Vagina (tissue), 2 donors: Measurements from ENCODE around the gene COL27A1. TPM values are rescaled to one million over a fixed set of nuclear protein-coding genes. Genes with fewer than 3 reads are reported as not detected.

Experiments used
- DNase-seq, 2 donors: peaks; one replicate each; pipeline ENCODE4 v3.0.0-alpha.2; 2017; ENCODE audit errors: extremely low spot score in 2 of 2
- H3K27ac ChIP-seq: fragments of 200-600 bp; sonication (generic); one replicate; pipeline ENCODE4 v1.5.1; 2019
- H3K27me3 ChIP-seq: fragments of 200-600 bp; sonication (generic); one replicate; pipeline ENCODE4 v1.5.1; 2019
- H3K36me3 ChIP-seq, 2 donors: fragments of 200-600 bp; sonication (generic); one replicate each; pipeline ENCODE4 v1.5.1; 2017 to 2019
- H3K4me1 ChIP-seq: fragments of 200-600 bp; sonication (generic); one replicate; pipeline ENCODE4 v1.5.1; 2019
- H3K4me3 ChIP-seq, 2 donors: fragments of 200-600 bp; sonication (generic); 1 replicate in 1 of 2; 2 replicates in 1 of 2; pipeline ENCODE4 v1.5.1; 2016 to 2019
- H3K9me3 ChIP-seq: fragments of 200-600 bp; sonication (generic); one replicate; pipeline ENCODE4 v1.5.1; 2019
- POLR2A ChIP-seq, 2 donors: fragments of 450-650 bp; IDR thresholded peaks; one replicate each; pipeline ENCODE4 v1.6.1; 2017; ENCODE audit warnings: antibody characterized with exemption in 2 of 2, mild to moderate bottlenecking in 2 of 2, moderate library complexity in 2 of 2
- POLR2AphosphoS5 ChIP-seq, 2 donors: sonication (generic); formaldehyde crosslinking; IDR thresholded peaks; one replicate each; pipeline ENCODE4 v1.9.0; 2017; ENCODE audit warnings: antibody characterized with exemption in 2 of 2, mild to moderate bottlenecking in 2 of 2, low read depth in 1 of 2; ENCODE audit not compliant: insufficient read depth in 1 of 2
- intact Hi-C: fragments of 100-400 bp; cut with DNase I; formaldehyde crosslinking; loops from one replicate; pipeline ENCODE4 v1.15.1; 2023
- total RNA-seq: library from RNA; depleted of rRNA; stranded (reverse); fragments of >200 nt; gene quantifications from one replicate; pipeline ENCODE4 v1.2.3, GENCODE V29; 2016
- TF ChIP-seq, protein P1 (sequence below), 3 experiments: fragments of 450-650 bp in 2 of 3; fragments of 200-600 bp in 1 of 3; sonication (generic) in 1 of 3; IDR thresholded peaks; one replicate each; pipeline ENCODE4 v1.5.1; 2017 to 2019; ENCODE audit warnings: antibody characterized with exemption in 3 of 3, mild to moderate bottlenecking in 2 of 3, moderate library complexity in 2 of 3

COL27A1 gene
- total RNA-seq, 1 donor from 2014 or later: 17.2 TPM

DNA sequence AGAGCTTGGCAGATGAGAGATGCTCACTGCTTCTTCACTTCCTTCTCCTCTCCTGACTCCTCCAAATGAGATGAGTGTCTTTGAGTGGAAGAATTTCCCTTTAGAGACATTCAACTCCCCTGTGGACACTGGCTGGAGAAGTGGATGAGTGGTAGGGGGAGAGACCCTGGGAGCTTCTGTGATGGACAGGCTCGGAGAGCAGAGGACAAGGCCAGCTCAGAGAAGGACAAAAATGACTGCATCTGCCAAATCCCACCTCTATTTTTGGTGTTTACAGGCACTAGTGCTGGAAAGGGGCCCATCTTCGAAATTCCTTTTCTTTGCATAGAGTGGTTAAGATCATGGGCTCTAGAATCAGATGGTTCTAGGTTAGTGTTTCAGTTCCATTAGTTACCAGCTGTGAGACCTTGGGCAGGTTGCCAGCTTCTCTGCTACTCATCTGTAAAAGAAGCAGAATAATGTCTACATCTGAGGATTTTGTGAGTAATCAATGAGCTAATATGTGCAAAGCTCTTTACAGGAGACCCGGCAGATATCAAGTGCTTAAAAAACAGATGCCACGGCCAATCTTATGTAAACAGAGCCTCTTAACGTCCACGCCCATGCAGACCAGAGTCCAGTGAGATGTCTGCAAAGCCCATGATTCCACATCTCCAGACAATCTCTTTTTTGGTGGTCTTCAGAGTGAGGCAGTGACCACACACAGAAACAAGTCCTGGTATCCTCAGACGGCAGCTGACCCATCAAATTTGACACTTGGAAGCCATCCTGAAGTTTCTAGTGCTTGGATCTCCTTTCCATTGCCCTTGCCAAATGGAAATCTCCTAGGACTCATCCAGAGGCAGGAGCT lies 13.6 kb upstream of the COL27A1 start:
- TF ChIP-seq POLR2A (IDR thresholded peaks at IDR 0.05): no peak
- TF ChIP-seq POLR2AphosphoS5 (IDR thresholded peaks at IDR 0.05; ENCODE audit: insufficient read depth in 1 of 2, low read depth in 1 of 2): no peak
- TF ChIP-seq, protein P1, sequence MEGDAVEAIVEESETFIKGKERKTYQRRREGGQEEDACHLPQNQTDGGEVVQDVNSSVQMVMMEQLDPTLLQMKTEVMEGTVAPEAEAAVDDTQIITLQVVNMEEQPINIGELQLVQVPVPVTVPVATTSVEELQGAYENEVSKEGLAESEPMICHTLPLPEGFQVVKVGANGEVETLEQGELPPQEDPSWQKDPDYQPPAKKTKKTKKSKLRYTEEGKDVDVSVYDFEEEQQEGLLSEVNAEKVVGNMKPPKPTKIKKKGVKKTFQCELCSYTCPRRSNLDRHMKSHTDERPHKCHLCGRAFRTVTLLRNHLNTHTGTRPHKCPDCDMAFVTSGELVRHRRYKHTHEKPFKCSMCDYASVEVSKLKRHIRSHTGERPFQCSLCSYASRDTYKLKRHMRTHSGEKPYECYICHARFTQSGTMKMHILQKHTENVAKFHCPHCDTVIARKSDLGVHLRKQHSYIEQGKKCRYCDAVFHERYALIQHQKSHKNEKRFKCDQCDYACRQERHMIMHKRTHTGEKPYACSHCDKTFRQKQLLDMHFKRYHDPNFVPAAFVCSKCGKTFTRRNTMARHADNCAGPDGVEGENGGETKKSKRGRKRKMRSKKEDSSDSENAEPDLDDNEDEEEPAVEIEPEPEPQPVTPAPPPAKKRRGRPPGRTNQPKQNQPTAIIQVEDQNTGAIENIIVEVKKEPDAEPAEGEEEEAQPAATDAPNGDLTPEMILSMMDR (IDR thresholded peaks at IDR 0.05): no peak
- Histone ChIP-seq H3K27ac (no peak overlapping the region), H3K4me1 (peaks cover 14% of the 10 kb centered on the region), H3K4me3 (no peak overlapping the region), H3K27me3 (no peaks in the 10 kb centered on the region), H3K9me3 (no peaks in the 10 kb centered on the region), H3K36me3 (no peaks in the 10 kb centered on the region)
- DNase-seq: no peak
- intact Hi-C loops: no loop called here

DNA sequence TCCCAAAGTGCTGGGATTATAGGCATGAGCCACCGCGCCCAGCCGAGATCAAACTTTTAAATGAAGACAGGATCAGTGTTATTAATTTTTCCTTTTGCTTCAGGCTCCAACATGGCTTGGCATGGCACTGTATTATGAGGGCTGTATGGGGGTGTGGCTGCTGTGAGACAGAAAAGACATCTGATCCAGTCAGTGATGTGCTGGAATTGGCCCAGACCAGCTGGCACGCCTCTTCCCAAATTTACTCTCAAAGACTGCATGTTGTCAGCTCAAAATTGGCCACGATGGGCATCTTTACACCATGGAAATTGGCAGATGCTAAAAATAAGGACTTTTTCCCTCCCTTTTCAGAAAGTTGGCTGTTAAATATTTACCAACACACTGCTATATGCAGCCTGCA lies 12.1 kb upstream of the COL27A1 start:
- intact Hi-C loops: no loop called here
- Histone ChIP-seq H3K9me3 (no peaks in the 10 kb centered on the region), H3K36me3 (no peaks in the 10 kb centered on the region), H3K27me3 (no peaks in the 10 kb centered on the region), H3K27ac (no peak overlapping the region), H3K4me1 (peaks cover 14% of the 10 kb centered on the region), H3K4me3 (no peak overlapping the region)
- TF ChIP-seq, protein P1 (IDR thresholded peaks at IDR 0.05): no peak
- TF ChIP-seq POLR2AphosphoS5 (IDR thresholded peaks at IDR 0.05; ENCODE audit: insufficient read depth in 1 of 2, low read depth in 1 of 2) (no peak), POLR2A (IDR thresholded peaks at IDR 0.05) (no peak)
- DNase-seq: no peak

- Histone ChIP-seq H3K27me3 (no peaks in the 10 kb centered on the region), H3K36me3 (no peaks in the 10 kb centered on the region), H3K4me3 (no peak overlapping the region), H3K9me3 (no peaks in the 10 kb centered on the region), H3K27ac (no peak overlapping the region), H3K4me1 (peaks cover 5% of the 10 kb centered on the region)
- DNase-seq: no peak
- intact Hi-C loops: no loop called here
- no peak for TF ChIP-seq POLR2A (IDR thresholded peaks at IDR 0.05)
- TF ChIP-seq, protein P1 (IDR thresholded peaks at IDR 0.05): no peak
- no peak for TF ChIP-seq POLR2AphosphoS5 (IDR thresholded peaks at IDR 0.05; ENCODE audit: insufficient read depth in 1 of 2, low read depth in 1 of 2)
Observed at GRCh38 chr9:114146735-114147134, 8.6 kb upstream of the COL27A1 start.

DNA sequence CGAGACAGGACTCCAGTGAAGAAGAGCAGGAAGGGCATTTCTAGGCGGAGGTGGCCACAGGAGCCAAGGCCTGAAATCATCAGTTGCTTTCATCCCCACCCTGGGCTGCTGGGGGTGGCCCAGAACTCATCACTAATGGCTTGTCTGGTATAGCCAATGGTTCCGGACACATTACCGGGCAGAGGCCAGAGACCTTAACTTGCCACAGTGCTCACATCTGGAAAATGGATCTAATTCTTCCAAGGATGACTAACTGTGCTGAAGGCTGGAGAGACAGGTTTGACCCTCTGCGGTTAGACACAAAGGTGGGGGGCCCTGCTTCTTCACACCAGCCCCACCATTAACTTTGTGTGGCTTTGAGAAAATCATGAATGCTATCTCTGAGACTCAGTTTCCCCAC lies 6.2 kb upstream of the COL27A1 start:
- intact Hi-C loops: no loop called here
- Histone ChIP-seq H3K9me3 (no peaks in the 10 kb centered on the region), H3K27me3 (no peaks in the 10 kb centered on the region), H3K36me3 (no peaks in the 10 kb centered on the region), H3K4me3 (no peak overlapping the region), H3K4me1 (peaks cover 8% of the 10 kb centered on the region), H3K27ac (no peak overlapping the region)
- TF ChIP-seq, protein P1 (IDR thresholded peaks at IDR 0.05): no peak
- no peak for TF ChIP-seq POLR2AphosphoS5 (IDR thresholded peaks at IDR 0.05; ENCODE audit: insufficient read depth in 1 of 2, low read depth in 1 of 2)
- TF ChIP-seq POLR2A (IDR thresholded peaks at IDR 0.05): no peak
- no peak for DNase-seq

- no peaks in the 10 kb centered on the region for H3K27me3 ChIP-seq
- H3K4me1 ChIP-seq: peaks cover 14% of the 10 kb centered on the region
- no peak overlapping the region for H3K4me3 ChIP-seq
- no peaks in the 10 kb centered on the region for H3K36me3 ChIP-seq
- no peak for TF ChIP-seq POLR2AphosphoS5 (IDR thresholded peaks at IDR 0.05; ENCODE audit: insufficient read depth in 1 of 2, low read depth in 1 of 2)
- TF ChIP-seq, protein P1 (IDR thresholded peaks at IDR 0.05): no peak
- H3K27ac ChIP-seq: no peak overlapping the region
- no peak for DNase-seq
- intact Hi-C loops: no loop called here
- H3K9me3 ChIP-seq: no peaks in the 10 kb centered on the region
Observed at GRCh38 chr9:114149765-114150340, 5.5 kb upstream of the COL27A1 start.
